ENCODE measurements around the gene GRAP2. TPM values are rescaled to one million over a fixed set of nuclear protein-coding genes. Genes with fewer than 3 reads are reported as not detected.
A peak's percentile ranks its signal among the peaks of the same experiment; 100 is the strongest.

The GRAP2 gene
- total RNA-seq, 4 donors from 2014 or later = 0.27 to 7.2 (median 0.96) TPM

DNA sequence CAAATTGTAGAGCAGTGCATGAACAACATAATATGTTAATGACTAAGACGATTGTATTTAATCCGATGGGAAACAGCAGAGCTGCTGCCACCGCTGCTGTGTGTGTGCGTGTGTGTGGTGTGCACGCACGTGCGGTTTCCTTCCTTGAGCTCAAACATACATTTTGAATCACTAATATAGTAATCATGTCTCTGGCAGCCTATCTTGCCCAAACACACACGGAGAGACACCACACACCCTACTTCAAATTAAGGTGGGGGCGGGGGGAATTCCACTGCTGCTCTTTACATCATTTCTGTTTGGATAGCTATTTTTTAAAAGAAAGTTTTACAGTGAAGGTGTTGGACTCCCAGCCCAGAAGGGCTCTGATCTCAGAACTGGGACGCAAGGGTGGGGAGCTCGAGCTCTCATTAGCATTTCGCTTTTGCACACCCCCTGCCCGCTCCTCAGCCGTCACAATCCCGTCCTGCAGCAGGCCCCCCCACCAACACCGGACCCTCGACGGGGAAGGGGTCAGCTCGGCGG, 93.2 kb downstream of the GRAP2 start:
- Histone ChIP-seq H3K4me1 (peaks cover 25 to 33% of the 10 kb centered on the region in 2 donors), H3K36me3 (no peaks in the 10 kb centered on the region), H3K27ac (no peak overlapping the region), H3K9me3 (no peaks in the 10 kb centered on the region), H3K27me3 (no peaks in the 10 kb centered on the region), H3K4me3 (replicated peaks in 1 of 3) (peak overlapping the region in 1 of 3 donors; percentile 53)
- TF ChIP-seq, protein P1, sequence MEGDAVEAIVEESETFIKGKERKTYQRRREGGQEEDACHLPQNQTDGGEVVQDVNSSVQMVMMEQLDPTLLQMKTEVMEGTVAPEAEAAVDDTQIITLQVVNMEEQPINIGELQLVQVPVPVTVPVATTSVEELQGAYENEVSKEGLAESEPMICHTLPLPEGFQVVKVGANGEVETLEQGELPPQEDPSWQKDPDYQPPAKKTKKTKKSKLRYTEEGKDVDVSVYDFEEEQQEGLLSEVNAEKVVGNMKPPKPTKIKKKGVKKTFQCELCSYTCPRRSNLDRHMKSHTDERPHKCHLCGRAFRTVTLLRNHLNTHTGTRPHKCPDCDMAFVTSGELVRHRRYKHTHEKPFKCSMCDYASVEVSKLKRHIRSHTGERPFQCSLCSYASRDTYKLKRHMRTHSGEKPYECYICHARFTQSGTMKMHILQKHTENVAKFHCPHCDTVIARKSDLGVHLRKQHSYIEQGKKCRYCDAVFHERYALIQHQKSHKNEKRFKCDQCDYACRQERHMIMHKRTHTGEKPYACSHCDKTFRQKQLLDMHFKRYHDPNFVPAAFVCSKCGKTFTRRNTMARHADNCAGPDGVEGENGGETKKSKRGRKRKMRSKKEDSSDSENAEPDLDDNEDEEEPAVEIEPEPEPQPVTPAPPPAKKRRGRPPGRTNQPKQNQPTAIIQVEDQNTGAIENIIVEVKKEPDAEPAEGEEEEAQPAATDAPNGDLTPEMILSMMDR (IDR thresholded peaks at IDR 0.05) = no peak
- no peak for TF ChIP-seq POLR2A (IDR thresholded peaks at IDR 0.05)
- intact Hi-C loops (cut with DNase I) = no loop called here
- no peak for DNase-seq
- 53 to 62% methylated on average over 12 to 18 of the region's 20 CpGs for WGBS, 2 donors

DNA sequence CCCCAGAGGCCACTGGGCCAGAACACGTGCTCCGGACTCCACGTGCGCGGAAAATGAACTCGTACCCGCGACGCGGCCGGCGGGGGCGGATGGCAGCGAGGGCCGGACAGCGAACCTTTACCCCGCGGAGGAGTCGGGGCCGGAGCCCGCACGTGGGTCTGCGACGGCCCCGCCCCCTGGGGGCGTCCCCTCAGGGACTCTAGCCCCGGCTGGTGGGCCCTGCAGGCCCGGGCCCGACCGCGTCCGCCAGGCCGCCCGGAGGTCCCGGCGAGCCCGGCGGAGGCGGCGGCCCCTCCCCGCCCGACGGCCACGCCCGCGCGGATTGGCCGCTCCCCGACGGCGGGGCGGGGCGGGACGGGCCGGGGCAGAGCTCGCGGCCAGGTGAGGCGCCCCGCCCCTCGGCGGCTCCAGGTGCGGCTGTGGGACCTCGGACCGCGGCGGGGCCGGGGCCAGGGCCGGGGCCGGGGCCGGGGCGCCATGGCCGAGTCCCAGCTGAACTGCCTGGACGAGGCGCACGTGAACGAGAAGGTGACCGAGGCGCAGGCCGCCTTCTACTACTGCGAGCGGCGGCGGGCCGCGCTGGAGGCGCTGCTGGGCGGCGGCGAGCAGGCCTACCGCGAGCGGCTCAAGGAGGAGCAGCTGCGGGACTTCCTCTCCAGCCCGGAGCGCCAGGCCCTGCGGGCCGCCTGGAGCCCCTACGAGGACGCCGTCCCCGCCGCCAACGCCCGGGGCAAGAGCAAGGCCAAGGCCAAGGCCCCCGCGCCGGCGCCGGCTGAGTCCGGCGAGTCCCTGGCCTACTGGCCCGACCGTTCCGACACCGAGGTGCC, 93.9 kb downstream of the GRAP2 start, which contains the start of gene FAM83F:
Gene FAM83F, plus strand, starts transcription at position 389 of the 827 bp plus-strand sequence. Its CDS starts 89 bp downstream, at position 478.
- TF ChIP-seq, protein P1 (IDR thresholded peaks at IDR 0.05) = no peak
- peak in 1 of 2 donors; percentile 74 for TF ChIP-seq POLR2A (IDR thresholded peaks at IDR 0.05)
- Histone ChIP-seq H3K27ac (peak within 1 kb of the TSS; percentile 75 to 90 (median 82)), H3K4me3 (replicated peaks in 1 of 3) (peak within 1 kb of the TSS; percentile 25 to 53 (median 49)), H3K4me1 (peaks cover 32 to 39% of the 10 kb centered on the region in 2 donors), H3K27me3 (no peaks in the 10 kb centered on the region), H3K9me3 (no peaks in the 10 kb centered on the region), H3K36me3 (no peaks in the 10 kb centered on the region)
- intact Hi-C loops (cut with DNase I) = no loop called here
- DNase-seq = peak; percentile 78 to 79
- 40% methylated on average over 1 to 4 of the region's 115 CpGs for WGBS, 2 donors

DNA sequence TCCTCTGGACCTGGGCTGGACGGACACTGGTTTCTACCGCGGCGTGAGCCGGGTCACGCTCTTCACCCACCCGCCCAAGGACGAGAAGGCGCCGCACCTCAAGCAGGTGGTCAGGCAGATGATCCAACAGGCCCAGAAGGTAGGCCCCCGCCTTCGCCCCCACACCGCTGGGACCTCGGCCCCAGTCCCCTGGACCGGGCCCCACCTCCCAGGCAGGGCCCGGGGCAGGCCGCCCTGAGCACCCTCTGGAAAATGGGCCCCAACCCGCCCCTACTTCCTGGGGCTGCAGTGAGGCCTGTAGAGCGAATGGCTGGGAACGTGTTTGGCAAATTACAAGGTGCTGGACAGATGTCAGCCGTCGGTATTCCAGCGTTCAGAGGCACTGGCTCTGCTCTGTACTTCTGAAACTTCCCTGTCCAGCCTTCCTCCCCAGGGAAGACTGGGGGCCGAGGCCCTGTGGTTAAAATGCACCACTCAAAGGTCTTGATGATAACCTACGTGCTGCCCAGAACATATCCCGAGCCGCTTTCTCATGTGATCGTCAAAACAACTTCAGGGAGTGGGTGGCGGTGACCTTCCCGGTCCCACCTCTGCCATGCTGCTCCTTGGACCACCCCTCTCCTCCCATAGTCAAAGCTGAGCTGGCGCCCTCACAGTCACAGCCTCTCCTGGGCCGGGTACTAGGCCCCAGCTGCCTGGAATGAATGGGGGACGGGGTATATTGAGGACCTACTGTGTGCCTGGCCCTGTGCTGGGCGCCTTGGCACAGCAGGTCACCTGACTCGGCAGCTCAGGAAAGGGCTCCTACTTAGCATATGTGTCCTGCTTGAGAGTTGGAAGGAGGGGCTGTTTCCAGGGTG, 94.7 kb downstream of the GRAP2 start:
- H3K9me3 ChIP-seq = no peaks in the 10 kb centered on the region
- H3K27me3 ChIP-seq = no peaks in the 10 kb centered on the region
- intact Hi-C loops (cut with DNase I) = no loop called here
- no peak for TF ChIP-seq POLR2A (IDR thresholded peaks at IDR 0.05)
- TF ChIP-seq, protein P1 (IDR thresholded peaks at IDR 0.05) = no peak
- 48 to 49% methylated on average over 6 to 17 of the region's 35 CpGs for WGBS, 2 donors
- no peaks in the 10 kb centered on the region for H3K36me3 ChIP-seq
- peak overlapping the region; percentile 25 to 53 (median 49) for H3K4me3 ChIP-seq (replicated peaks in 1 of 3)
- peak; percentile 39 to 49 for DNase-seq
- H3K4me1 ChIP-seq = peaks cover 40 to 48% of the 10 kb centered on the region in 2 donors
- peak overlapping the region; percentile 75 to 90 (median 82) for H3K27ac ChIP-seq

DNA sequence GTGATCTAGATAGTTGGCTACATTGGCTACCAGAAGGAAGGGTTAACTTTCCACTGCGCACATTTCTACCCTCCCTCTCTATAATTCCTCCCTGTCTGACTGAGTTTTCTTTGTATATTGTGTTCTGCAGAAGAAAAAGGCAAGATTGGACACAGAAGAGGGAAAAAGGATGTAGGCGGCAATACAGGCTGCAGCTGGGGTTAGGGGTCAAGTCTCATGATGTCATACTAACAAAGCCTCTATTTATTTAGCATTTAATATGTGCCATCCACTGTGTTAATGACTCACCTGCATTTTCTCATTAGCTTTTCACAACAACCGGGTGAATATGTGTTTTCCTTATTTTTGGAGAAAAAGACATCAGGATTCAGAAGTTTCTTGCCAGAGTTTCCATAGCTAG, 95.8 kb downstream of the GRAP2 start:
- TF ChIP-seq, protein P1 (IDR thresholded peaks at IDR 0.05) = no peak
- TF ChIP-seq POLR2A (IDR thresholded peaks at IDR 0.05) = no peak
- H3K9me3 ChIP-seq = no peaks in the 10 kb centered on the region
- H3K4me1 ChIP-seq = peaks cover 48 to 59% of the 10 kb centered on the region in 2 donors
- no peaks in the 10 kb centered on the region for H3K27me3 ChIP-seq
- WGBS, 2 donors = 54 to 73% methylated on average over 3 of the region's 3 CpGs
- no peak overlapping the region for H3K4me3 ChIP-seq (replicated peaks in 1 of 3)
- H3K27ac ChIP-seq = peak overlapping the region; percentile 1 to 90 (median 54)
- DNase-seq = no peak
- H3K36me3 ChIP-seq = no peaks in the 10 kb centered on the region
- intact Hi-C loops (cut with DNase I) = no loop called here
